HFFc6 (cell line): ENCODE measurements around the gene STX4. TPM values are rescaled to one million over a fixed set of nuclear protein-coding genes. Genes with fewer than 3 reads are reported as not detected.

Experiments used
- DNase-seq: peaks from one replicate; pipeline ENCODE4 v3.0.0-alpha.2; 2018
- H3K27ac Mint-ChIP-seq: 2 replicates; pipeline ENCODE4 v1.8.0; 2020; ENCODE audit warnings: mild to moderate bottlenecking, mixed read lengths
- H3K27me3 Mint-ChIP-seq: 2 replicates; pipeline ENCODE4 v1.8.0; 2021; ENCODE audit warnings: mild to moderate bottlenecking, moderate library complexity, mixed read lengths; ENCODE audit not compliant: insufficient read depth
- H3K36me3 Mint-ChIP-seq: 2 replicates; pipeline ENCODE4 v1.8.0; 2021; ENCODE audit warnings: low read depth, mixed read lengths
- H3K4me1 Mint-ChIP-seq: 2 replicates; pipeline ENCODE4 v1.8.0; 2020; ENCODE audit warnings: low read depth, mixed read lengths
- H3K4me3 Mint-ChIP-seq: 2 replicates; pipeline ENCODE4 v1.8.0; 2020; ENCODE audit warnings: mild to moderate bottlenecking, moderate library complexity, mixed read lengths
- H3K9me3 Mint-ChIP-seq: 2 replicates; pipeline ENCODE4 v1.8.0; 2020; ENCODE audit warnings: mild to moderate bottlenecking, mixed read lengths
- CTCF ChIP-seq: fragments of 200-600 bp; sonication (generic); IDR thresholded peaks from 2 replicates; pipeline ENCODE4 v1.5.0; 2021; ENCODE audit warnings: antibody characterized with exemption, mild to moderate bottlenecking
- total RNA-seq, 6 experiments: library from RNA; stranded (reverse); fragmentation: NEBNext Ultra II Directional; extraction: Animal tissue kit (Norgen Biotek cat#: 25700); gene quantifications; 2 replicates in 1 of 6; 3 replicates in 5 of 6; pipeline ENCODE4 v1.2.3, GENCODE V29; 2021

Gene STX4
- total RNA-seq, 6 experiments from 2014 or later, result 56.3 to 71.2 (median 64.2) TPM

- no peak for DNase-seq
- Mint-ChIP-seq H3K4me1 (no peaks in the 10 kb centered on the region; the same call in 1 of the 2 replicates), H3K27ac (peak overlapping the region; percentile 1; the same call in 1 of the 2 replicates), H3K36me3 (peaks cover 13% of the 10 kb centered on the region), H3K9me3 (no peaks in the 10 kb centered on the region), H3K27me3 (peaks cover 1% of the 10 kb centered on the region; the same call in 1 of the 2 replicates), H3K4me3 (no peak overlapping the region)
- TF ChIP-seq CTCF, result no peak
These were observed 48.3 kb downstream of the STX4 start for GRCh38 chr16:31081428-31082351.

GRCh38 chr16:31082368-31083045 is 49.1 kb downstream of the STX4 start:
- H3K36me3 Mint-ChIP-seq, result peaks cover 13% of the 10 kb centered on the region
- H3K4me3 Mint-ChIP-seq, result no peak overlapping the region
- peak overlapping the region; percentile 1; the same call in 1 of the 2 replicates for H3K27ac Mint-ChIP-seq
- peaks cover 3% of the 10 kb centered on the region for H3K27me3 Mint-ChIP-seq
- DNase-seq, result no peak
- H3K9me3 Mint-ChIP-seq, result no peaks in the 10 kb centered on the region
- no peaks in the 10 kb centered on the region; the same call in 1 of the 2 replicates for H3K4me1 Mint-ChIP-seq
- TF ChIP-seq CTCF, result no peak

GRCh38 chr16:31083081-31083480 is 49.7 kb downstream of the STX4 start:
- no peak for TF ChIP-seq CTCF
- H3K9me3 Mint-ChIP-seq, result no peaks in the 10 kb centered on the region
- H3K4me3 Mint-ChIP-seq, result no peak overlapping the region
- H3K4me1 Mint-ChIP-seq, result no peaks in the 10 kb centered on the region; the same call in 1 of the 2 replicates
- peaks cover 3% of the 10 kb centered on the region for H3K27me3 Mint-ChIP-seq
- no peak for DNase-seq
- H3K36me3 Mint-ChIP-seq, result peaks cover 8% of the 10 kb centered on the region
- H3K27ac Mint-ChIP-seq, result no peak overlapping the region

- peaks cover 6% of the 10 kb centered on the region; the same call in 1 of the 2 replicates for H3K36me3 Mint-ChIP-seq
- DNase-seq, result no peak
- H3K4me1 Mint-ChIP-seq, result no peaks in the 10 kb centered on the region; the same call in 1 of the 2 replicates
- H3K9me3 Mint-ChIP-seq, result no peaks in the 10 kb centered on the region
- peaks cover 3% of the 10 kb centered on the region for H3K27me3 Mint-ChIP-seq
- no peak for TF ChIP-seq CTCF
- H3K4me3 Mint-ChIP-seq, result no peak overlapping the region
- no peak overlapping the region; the same call in 1 of the 2 replicates for H3K27ac Mint-ChIP-seq
These were observed 50.2 kb downstream of the STX4 start for GRCh38 chr16:31083556-31083955.

- H3K9me3 Mint-ChIP-seq, result no peaks in the 10 kb centered on the region
- no peak for DNase-seq
These were observed 50.6 kb downstream of the STX4 start for GRCh38 chr16:31083981-31084380.

More at GRCh38 chr16:31083981-31084380, 50.6 kb downstream of the STX4 start:
- H3K4me1 Mint-ChIP-seq, result no peaks in the 10 kb centered on the region; the same call in 1 of the 2 replicates
- no peak overlapping the region for H3K4me3 Mint-ChIP-seq
- peaks cover 3% of the 10 kb centered on the region for H3K27me3 Mint-ChIP-seq
- H3K36me3 Mint-ChIP-seq, result peaks cover 6% of the 10 kb centered on the region; the same call in 1 of the 2 replicates
- no peak overlapping the region for H3K27ac Mint-ChIP-seq
- TF ChIP-seq CTCF, result no peak
